K562 (cell line): ENCODE data around the gene NAA50. TPM values are rescaled to one million over a fixed set of nuclear protein-coding genes. Genes with fewer than 3 reads are reported as not detected.

Experiments
- COPS2 ChIP-seq: fragments of 450-650 bp; conservative IDR thresholded peaks from 2 replicates; pipeline ENCODE4 v1.6.1; 2016; ENCODE audit warnings: mild to moderate bottlenecking, moderate library complexity
- CREB1 ChIP-seq, 2 experiments: sonication (generic) in 1 of 2; formaldehyde crosslinking in 1 of 2; IDR thresholded peaks; 2 replicates each; pipeline versions ENCODE4 v1.6.1 to v1.8.0; 2012 to 2022; ENCODE audit warnings: inconsistent platforms in 1 of 2, mild to moderate bottlenecking in 1 of 2, missing genetic modification reagents in 1 of 2, moderate library complexity in 1 of 2
- FOXA1 ChIP-seq: fragments of 450-650 bp; IDR thresholded peaks from 2 replicates; pipeline ENCODE4 v1.6.1; 2016; ENCODE audit warnings: mild to moderate bottlenecking, borderline replicate concordance
- FOXJ3 ChIP-seq: sonication (generic); formaldehyde crosslinking; IDR thresholded peaks from 2 replicates; pipeline ENCODE4 v1.4.0; 2020; ENCODE audit warnings: mild to moderate bottlenecking, missing genetic modification reagents
- GATAD2A ChIP-seq: fragments of 450-650 bp; IDR thresholded peaks from 2 replicates; pipeline ENCODE4 v1.6.1; 2017
- HLTF ChIP-seq: fragments of 450-650 bp; IDR thresholded peaks from 2 replicates; pipeline ENCODE4 v1.6.1; 2016
- NR3C1 ChIP-seq: sonication (generic); formaldehyde crosslinking; IDR thresholded peaks from 2 replicates; pipeline ENCODE4 v1.8.1; 2022; ENCODE audit warnings: missing genetic modification reagents
- POLR2G ChIP-seq: fragments of 200-400 bp; formaldehyde crosslinking; IDR thresholded peaks from 2 replicates; pipeline ENCODE4 v1.6.1; 2017; ENCODE audit warnings: low read depth, mild to moderate bottlenecking, antibody characterized with exemption, low read length, moderate library complexity
- REST ChIP-seq, 2 experiments: fragments of 450-650 bp; formaldehyde crosslinking in 1 of 2; IDR thresholded peaks; 2 replicates each; pipeline versions ENCODE4 v1.4.0 to v1.6.1; 2014 to 2020; ENCODE audit warnings: mild to moderate bottlenecking in 2 of 2, borderline replicate concordance in 1 of 2, low read depth in 1 of 2
- YBX1 ChIP-seq: fragments of 450-650 bp; IDR thresholded peaks from 2 replicates; pipeline ENCODE4 v1.7.1; 2016; ENCODE audit warnings: mild to moderate bottlenecking
- ZFX ChIP-seq: sonication (generic); formaldehyde crosslinking; IDR thresholded peaks from 2 replicates; pipeline ENCODE4 v1.8.0; 2022; ENCODE audit warnings: mild to moderate bottlenecking, missing genetic modification reagents, moderate library complexity
- ZNF124 ChIP-seq: sonication (generic); formaldehyde crosslinking; IDR thresholded peaks from 2 replicates; pipeline ENCODE4 v1.8.1; 2022; ENCODE audit warnings: missing genetic modification reagents
- ZNF217 ChIP-seq: sonication (generic); formaldehyde crosslinking; IDR thresholded peaks from 2 replicates; pipeline ENCODE4 v1.8.0; 2022; ENCODE audit warnings: mild to moderate bottlenecking, missing genetic modification reagents
- polyA plus RNA-seq, 8 experiments: library from polyadenylated mRNA; depleted of rRNA in 4 of 8; stranded (reverse) in 5 of 8; unstranded in 3 of 8; fragments of >200 nt; fragmentation: Nextera tagmentation in 2 of 8; fragmentation: Illumina TruSeq in 1 of 8; extraction: Ambion mirVana in 2 of 8; extraction: Trizol in 1 of 8; gene quantifications; 2 replicates each; pipeline versions ENCODE4 v1.2.1 to v1.2.3, GENCODE V29; 2011 to 2014; ENCODE audit warnings: inconsistent platforms in 1 of 8, missing spikeins in 1 of 8
- total RNA-seq, 7 experiments: library from RNA; depleted of rRNA in 6 of 7; stranded (reverse); fragments of >200 nt in 6 of 7; fragmentation: Illumina TruSeq in 2 of 7; extraction: Trizol in 2 of 7; gene quantifications; 2 replicates each; pipeline versions ENCODE4 v1.2.1 to v1.2.3, GENCODE V29; 2011 to 2021; ENCODE audit warnings: low replicate concordance in 1 of 7
- TF ChIP-seq, protein P1 (sequence below): IDR thresholded peaks from 2 replicates; pipeline ENCODE4 v1.6.1; 2012; ENCODE audit warnings: low read depth, low read length, improper control_type of control experiment, borderline replicate concordance
- TF ChIP-seq, protein P2 (sequence below): fragments of 250-450 bp; sonication (Bioruptor Pico); IDR thresholded peaks from 2 replicates; pipeline ENCODE4 v1.5.0; 2021; ENCODE audit warnings: mild to moderate bottlenecking, moderate library complexity

The NAA50 gene
- total and polyA plus RNA-seq, 9 of the 15 experiments (the other 6 are each of a cell fraction or from before 2014, with no cell fraction given) = 40.0 to 301 (median 112) TPM

DNA sequence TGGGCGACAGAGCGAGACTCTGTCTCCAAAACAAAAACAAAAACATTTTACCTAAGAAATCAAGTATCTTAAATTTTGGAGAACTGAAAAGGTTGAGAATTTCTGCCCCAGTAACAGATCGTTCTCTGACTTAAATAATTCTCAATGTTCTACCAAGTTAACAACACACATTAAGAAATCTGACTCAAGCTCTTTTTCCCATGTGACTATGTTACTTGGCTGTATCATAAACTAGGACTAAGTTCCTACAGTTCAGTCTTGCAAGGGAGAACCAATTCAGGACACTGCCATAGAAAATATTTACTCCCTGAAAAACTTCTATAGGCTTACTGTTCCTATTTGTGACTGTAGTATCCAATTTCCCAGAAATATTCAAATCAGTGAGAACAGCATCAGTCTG lies 28.7 kb downstream of the NAA50 start (continued):
- TF ChIP-seq REST (IDR thresholded peaks at IDR 0.05; ENCODE audit: borderline replicate concordance) = no peak
- TF ChIP-seq REST (CRISPR knock-in tag; IDR thresholded peaks at IDR 0.05; ENCODE audit: low read depth) = no peak
- no peak for TF ChIP-seq HLTF
- TF ChIP-seq ZNF124 (CRISPR knock-in tag) = no peak
- TF ChIP-seq COPS2 = no peak
- no peak for TF ChIP-seq ZNF217 (CRISPR knock-in tag)
- TF ChIP-seq CREB1 (IDR thresholded peaks at IDR 0.05) = no peak
- TF ChIP-seq CREB1 (CRISPR knock-in tag; IDR thresholded peaks at IDR 0.05) = no peak
- no peak for TF ChIP-seq YBX1
- no peak for TF ChIP-seq FOXA1
- no peak for TF ChIP-seq GATAD2A
- no peak for TF ChIP-seq NR3C1 (CRISPR knock-in tag)
- TF ChIP-seq, protein P1, sequence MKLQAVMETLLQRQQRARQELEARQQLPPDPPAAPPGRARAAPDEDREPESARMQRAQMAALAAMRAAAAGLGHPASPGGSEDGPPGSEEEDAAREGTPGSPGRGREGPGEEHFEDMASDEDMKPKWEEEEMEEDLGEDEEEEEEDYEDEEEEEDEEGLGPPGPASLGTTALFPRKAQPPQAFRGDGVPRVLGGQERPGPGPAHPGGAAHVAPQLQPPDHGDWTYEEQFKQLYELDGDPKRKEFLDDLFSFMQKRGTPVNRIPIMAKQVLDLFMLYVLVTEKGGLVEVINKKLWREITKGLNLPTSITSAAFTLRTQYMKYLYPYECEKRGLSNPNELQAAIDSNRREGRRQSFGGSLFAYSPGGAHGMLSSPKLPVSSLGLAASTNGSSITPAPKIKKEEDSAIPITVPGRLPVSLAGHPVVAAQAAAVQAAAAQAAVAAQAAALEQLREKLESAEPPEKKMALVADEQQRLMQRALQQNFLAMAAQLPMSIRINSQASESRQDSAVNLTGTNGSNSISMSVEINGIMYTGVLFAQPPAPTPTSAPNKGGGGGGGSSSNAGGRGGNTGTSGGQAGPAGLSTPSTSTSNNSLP = no peak
- TF ChIP-seq, protein P2, sequence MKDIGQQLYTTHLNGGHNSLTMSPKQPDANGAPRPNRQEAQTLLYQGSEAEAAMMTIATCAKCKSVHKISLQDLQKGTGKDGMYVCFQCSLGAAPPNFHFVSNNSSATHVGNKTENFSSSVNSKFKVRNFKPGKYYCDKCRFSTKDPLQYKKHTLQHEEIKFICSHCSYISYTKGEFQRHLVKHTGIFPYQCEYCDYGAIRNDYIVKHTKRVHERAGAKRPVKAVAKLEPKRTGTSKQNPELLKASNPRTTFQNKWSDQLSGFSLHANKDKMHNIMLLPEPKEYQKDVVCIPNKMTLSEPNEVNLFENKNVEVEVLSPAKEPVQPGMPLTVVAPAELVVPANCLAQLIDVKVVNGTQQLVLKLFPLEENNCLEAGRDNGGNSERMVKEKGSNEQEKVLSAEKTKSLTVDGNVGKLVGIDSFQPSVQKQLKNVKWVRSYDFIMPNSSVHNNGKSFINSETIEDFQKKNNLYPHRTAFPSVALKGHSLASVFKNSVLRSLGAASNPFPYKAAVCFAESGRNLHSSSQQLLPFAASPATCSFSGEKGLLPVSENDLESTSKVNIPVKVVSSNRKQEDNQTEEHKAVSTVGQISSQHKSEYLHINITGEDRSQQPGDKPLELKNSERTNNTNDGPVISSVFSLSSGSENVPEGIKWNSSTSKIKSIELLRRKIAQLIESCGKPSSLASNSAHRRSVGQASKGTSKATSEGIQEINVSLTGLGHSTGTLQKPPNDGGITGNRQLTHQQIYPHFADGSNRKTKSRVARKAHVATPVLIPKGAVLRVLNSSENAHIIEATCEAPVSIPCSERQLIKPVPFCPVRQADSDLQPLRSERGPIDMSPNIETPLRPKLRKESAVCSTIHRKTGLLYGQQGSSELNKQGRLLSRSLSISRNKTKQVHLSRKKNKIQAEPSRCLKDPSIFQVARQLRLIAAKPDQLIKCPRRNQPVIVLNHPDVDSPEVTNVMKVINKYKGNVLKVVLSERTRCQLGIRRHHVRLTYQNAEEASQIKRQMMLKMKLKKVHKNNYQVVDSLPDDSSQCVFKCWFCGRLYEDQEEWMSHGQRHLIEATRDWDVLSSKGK (CRISPR knock-in tag) = no peak
- TF ChIP-seq ZFX = no peak
- no peak for TF ChIP-seq POLR2G
- TF ChIP-seq FOXJ3 (CRISPR knock-in tag) = no peak
